Measurements from ENCODE around the gene SSR4. TPM values are rescaled to one million over a fixed set of nuclear protein-coding genes. Genes with fewer than 3 reads are reported as not detected.

Gene SSR4
- total and polyA plus RNA-seq, 10 of the 15 experiments (the other 5 are each of a cell fraction or from before 2014, with no cell fraction given), result 151 to 521 (median 310) TPM

DNA sequence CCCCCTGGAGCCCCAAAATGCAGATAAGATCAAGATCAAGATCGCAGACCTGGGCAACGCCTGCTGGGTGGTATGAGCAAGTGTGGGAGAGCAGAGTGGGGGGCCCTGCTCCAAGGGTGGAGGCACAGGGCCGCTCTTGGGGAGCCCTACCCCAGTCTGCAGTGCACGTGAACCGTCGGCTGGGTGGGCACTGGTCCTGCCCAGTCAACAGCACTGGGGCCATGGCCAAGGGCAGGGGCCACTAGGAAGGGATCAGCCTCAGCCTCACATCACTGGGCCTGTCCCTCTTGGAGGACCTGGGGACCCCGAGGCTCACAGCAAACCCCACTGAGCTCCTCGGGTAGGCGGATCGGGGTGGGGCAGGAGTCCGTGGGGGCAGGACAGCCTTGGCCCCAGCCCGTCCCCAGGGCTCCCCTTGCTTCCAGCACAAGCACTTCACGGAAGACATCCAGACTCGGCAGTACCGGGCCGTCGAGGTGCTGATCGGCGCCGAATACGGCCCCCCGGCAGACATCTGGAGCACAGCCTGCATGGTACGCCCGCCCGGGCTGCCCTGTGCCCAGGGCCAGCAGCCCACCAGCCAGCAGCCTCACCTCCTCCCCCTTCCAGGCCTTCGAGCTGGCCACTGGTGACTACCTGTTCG is 10.0 kb upstream of the SSR4 start (continued):
- no peak for TF ChIP-seq HSF1 (IDR thresholded peaks at IDR 0.05; ENCODE audit: low read depth, low read length)
- TF ChIP-seq FOXM1 (IDR thresholded peaks at IDR 0.05; ENCODE audit: low read depth, low read length), result no peak

DNA sequence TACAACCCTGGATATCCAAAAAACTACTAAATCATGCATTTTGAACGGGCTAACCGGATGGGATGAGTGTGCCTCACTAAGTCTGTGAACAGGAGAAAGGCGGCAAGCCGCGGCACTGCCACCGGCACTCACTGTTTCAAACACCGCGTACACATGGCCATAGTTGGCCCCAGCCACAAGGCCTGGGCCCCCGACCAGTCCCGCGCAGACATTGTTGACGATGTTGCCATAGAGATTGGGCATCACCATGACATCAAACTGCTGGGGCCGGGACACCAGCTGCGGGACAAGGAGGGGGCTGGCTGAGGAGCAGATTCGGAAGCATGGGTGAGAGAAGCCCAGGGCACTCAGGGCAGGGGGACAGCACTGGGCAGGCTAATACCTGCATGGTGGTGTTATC is 7.8 kb upstream of the SSR4 start:
- intact Hi-C loops (cut with micrococcal nuclease; ENCODE audit: unreplicated experiment) (no loop called here), in situ Hi-C loops (cut with MboI) (loop anchor here (10.0 kb wide), 1 partner anchor 52 kb away; no protein-coding TSS in a partner anchor)
- Histone ChIP-seq H3K36me3 (ENCODE audit: control insufficient read depth in 2 of 2, insufficient read depth in 2 of 2, low read length in 1 of 2) (peaks cover 3% of the 10 kb centered on the region in 2 experiments; a peak in 3 of 4 replicates), H3K27ac (ENCODE audit: control insufficient read depth, insufficient read depth) (no peak overlapping the region), H3K9me3 (replicated peaks; ENCODE audit: control insufficient read depth, insufficient read depth, low read length) (no peaks in the 10 kb centered on the region; the same call in 2 of the 3 replicates), H3K4me2 (ENCODE audit: control insufficient read depth, insufficient read depth) (no peak overlapping the region), H3K9ac (ENCODE audit: control insufficient read depth, insufficient read depth, low read length) (no peak overlapping the region), H2AFZ (ENCODE audit: control insufficient read depth, low read depth, low read length) (no peak overlapping the region), H3K4me1 (ENCODE audit: control insufficient read depth, insufficient read depth, low read length) (no peaks in the 10 kb centered on the region), H3K79me2 (ENCODE audit: control insufficient read depth, insufficient read depth, low read length) (peaks cover 4% of the 10 kb centered on the region; the same call in 1 of the 2 replicates), H4K20me1 (ENCODE audit: control insufficient read depth, insufficient read depth) (no peaks in the 10 kb centered on the region), H3K4me3 (no peak overlapping the region), H3K27me3 (replicated peaks in 1 of 2; ENCODE audit: control insufficient read depth in 2 of 2, insufficient read depth in 2 of 2, low read length in 1 of 2) (no peaks in the 10 kb centered on the region)
- BruUV-seq (replicated peaks), result no TSS peak
- TF ChIP-seq NFYA (IDR thresholded peaks at IDR 0.05; ENCODE audit: borderline replicate concordance, low read depth, low read length) (no peak), ZNF274 (IDR thresholded peaks at IDR 0.05; ENCODE audit: insufficient read depth, insufficient read length) (no peak), POLR2AphosphoS5 (IDR thresholded peaks at IDR 0.05; ENCODE audit: low read length) (no peak), MYC (IDR thresholded peaks at IDR 0.05; ENCODE audit: insufficient read depth, insufficient read length, insufficient replicate concordance, low read length, severe bottlenecking) (no peak), POU2F2 (IDR thresholded peaks at IDR 0.05; ENCODE audit: borderline replicate concordance, low read depth, low read length) (no peak)
- TF ChIP-seq, protein P1, sequence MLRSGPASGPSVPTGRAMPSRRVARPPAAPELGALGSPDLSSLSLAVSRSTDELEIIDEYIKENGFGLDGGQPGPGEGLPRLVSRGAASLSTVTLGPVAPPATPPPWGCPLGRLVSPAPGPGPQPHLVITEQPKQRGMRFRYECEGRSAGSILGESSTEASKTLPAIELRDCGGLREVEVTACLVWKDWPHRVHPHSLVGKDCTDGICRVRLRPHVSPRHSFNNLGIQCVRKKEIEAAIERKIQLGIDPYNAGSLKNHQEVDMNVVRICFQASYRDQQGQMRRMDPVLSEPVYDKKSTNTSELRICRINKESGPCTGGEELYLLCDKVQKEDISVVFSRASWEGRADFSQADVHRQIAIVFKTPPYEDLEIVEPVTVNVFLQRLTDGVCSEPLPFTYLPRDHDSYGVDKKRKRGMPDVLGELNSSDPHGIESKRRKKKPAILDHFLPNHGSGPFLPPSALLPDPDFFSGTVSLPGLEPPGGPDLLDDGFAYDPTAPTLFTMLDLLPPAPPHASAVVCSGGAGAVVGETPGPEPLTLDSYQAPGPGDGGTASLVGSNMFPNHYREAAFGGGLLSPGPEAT (IDR thresholded peaks at IDR 0.05; ENCODE audit: low read depth), result no peak
- ChIA-PET POLR2A (no interaction called here), SMC1A (ENCODE audit: uncharacterized antibody, unreplicated experiment) (no interaction called here), CTCF (no interaction called here), RAD21 (ENCODE audit: unreplicated experiment) (interaction anchor here (1.2 kb wide), 1 partner anchor 126 kb away, joined by 3 read pairs; no protein-coding TSS in a partner anchor)
- no peak for ATAC-seq
- 87% methylated on average over 15 of the region's 15 CpGs for WGBS (ENCODE audit: insufficient coverage, insufficient replicate concordance, low lambda C conversion rate, missing lambda C conversion rate)
- FAIRE-seq, result no peak
- DNase-seq (ENCODE audit: low read depth, low spot score), result no peak

Measured in GM12878 (cell line).